Endothelial cell of umbilical vein (primary cell): ENCODE results near the gene CHML.

ENCODE experiments used
- EZH2 ChIP-seq: IDR thresholded peaks from 2 replicates; pipeline ENCODE4 v1.6.1; 2012; ENCODE audit warnings: borderline replicate concordance, low read depth, mild to moderate bottlenecking, moderate library complexity, low read length, inconsistent platforms; ENCODE audit not compliant: severe bottlenecking
- JUN ChIP-seq: IDR thresholded peaks from 2 replicates; pipeline ENCODE4 v1.6.1; 2011; ENCODE audit warnings: borderline replicate concordance, low read depth; ENCODE audit not compliant: insufficient read length, insufficient read depth
- POLR2A ChIP-seq: IDR thresholded peaks from 2 replicates; pipeline ENCODE4 v1.6.1; 2012; ENCODE audit warnings: low read depth, mild to moderate bottlenecking, control low read depth, low read length
- POLR2AphosphoS5 ChIP-seq: IDR thresholded peaks from 2 replicates; pipeline ENCODE4 v1.6.1; 2012; ENCODE audit warnings: low read depth, mild to moderate bottlenecking, control low read depth, low read length, moderate library complexity; ENCODE audit not compliant: insufficient read depth
- TF ChIP-seq, protein P1 (sequence below), 2 donors: IDR thresholded peaks; 1 replicate in 1 of 2; 2 replicates in 1 of 2; pipeline ENCODE4 v1.5.1; 2011; ENCODE audit warnings: low read length in 2 of 2, mild to moderate bottlenecking in 2 of 2, moderate library complexity in 2 of 2, control low read depth in 1 of 2, inconsistent platforms in 1 of 2, low read depth in 1 of 2; ENCODE audit not compliant: insufficient read depth in 1 of 2; ENCODE audit errors: extremely low read depth in 1 of 2
- TF ChIP-seq, protein P2 (sequence below): IDR thresholded peaks from 2 replicates; pipeline ENCODE4 v1.6.1; 2011; ENCODE audit not compliant: insufficient read depth, insufficient read length

DNA sequence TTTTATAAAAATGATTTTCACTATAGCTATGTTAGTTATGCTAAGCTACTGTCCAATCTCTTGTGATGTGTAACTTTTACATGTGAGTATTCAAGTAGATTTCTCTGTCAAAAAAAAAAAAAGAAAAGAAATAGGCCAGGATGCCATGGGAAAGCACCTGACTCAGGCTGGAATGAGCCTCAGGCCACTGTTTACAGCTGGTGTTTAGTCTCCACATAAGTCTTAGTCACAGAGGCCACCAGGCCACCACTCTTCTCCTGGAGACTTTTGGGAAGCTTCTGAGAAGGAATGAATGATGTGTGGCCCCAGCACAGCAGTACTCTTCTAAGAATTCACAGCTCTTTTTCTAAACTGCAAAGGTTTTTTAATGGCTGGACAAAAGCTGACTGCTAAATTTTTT is 48.9 kb downstream of the CHML start:
- no peak for TF ChIP-seq JUN
- no peak for TF ChIP-seq EZH2
- no peak for TF ChIP-seq POLR2AphosphoS5
- TF ChIP-seq, protein P1, sequence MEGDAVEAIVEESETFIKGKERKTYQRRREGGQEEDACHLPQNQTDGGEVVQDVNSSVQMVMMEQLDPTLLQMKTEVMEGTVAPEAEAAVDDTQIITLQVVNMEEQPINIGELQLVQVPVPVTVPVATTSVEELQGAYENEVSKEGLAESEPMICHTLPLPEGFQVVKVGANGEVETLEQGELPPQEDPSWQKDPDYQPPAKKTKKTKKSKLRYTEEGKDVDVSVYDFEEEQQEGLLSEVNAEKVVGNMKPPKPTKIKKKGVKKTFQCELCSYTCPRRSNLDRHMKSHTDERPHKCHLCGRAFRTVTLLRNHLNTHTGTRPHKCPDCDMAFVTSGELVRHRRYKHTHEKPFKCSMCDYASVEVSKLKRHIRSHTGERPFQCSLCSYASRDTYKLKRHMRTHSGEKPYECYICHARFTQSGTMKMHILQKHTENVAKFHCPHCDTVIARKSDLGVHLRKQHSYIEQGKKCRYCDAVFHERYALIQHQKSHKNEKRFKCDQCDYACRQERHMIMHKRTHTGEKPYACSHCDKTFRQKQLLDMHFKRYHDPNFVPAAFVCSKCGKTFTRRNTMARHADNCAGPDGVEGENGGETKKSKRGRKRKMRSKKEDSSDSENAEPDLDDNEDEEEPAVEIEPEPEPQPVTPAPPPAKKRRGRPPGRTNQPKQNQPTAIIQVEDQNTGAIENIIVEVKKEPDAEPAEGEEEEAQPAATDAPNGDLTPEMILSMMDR (IDR thresholded peaks at IDR 0.05; ENCODE audit: extremely low read depth in 1 of 2, insufficient read depth in 1 of 2, low read depth in 1 of 2, low read length in 2 of 2) = no peak
- no peak for TF ChIP-seq POLR2A
- TF ChIP-seq, protein P2, sequence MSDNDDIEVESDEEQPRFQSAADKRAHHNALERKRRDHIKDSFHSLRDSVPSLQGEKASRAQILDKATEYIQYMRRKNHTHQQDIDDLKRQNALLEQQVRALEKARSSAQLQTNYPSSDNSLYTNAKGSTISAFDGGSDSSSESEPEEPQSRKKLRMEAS = no peak
